Measurements from ENCODE around the gene ZNF518A.

DNA sequence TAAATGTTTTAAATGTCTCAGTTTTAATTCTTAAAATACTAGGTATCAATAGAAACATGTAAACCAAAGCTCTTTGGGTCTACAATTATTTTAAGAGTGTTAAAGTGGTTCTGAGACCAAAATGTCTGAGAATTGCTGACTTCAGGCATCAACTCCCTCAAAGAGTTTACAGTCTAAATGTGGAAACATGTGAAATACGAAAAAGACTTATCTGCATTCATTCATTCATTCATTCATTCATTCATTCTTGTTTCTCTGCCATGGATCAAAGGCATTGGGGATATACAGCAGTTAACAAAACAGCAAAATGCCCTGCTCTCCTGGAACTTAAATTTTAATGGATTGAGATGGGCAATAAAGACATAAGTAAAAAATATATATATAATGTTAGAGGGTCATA, 71.4 kb downstream of the ZNF518A start:
- TF ChIP-seq CTCF (IDR thresholded peaks at IDR 0.05; ENCODE audit: low read length) (no peak), EZH2 (optimal IDR thresholded peaks at IDR 0.05; ENCODE audit: low read depth, low read length) (no peak)

Data from MM.1S (cell line).